ENCODE measurements around the gene OSGIN1.

Gene OSGIN1

DNA sequence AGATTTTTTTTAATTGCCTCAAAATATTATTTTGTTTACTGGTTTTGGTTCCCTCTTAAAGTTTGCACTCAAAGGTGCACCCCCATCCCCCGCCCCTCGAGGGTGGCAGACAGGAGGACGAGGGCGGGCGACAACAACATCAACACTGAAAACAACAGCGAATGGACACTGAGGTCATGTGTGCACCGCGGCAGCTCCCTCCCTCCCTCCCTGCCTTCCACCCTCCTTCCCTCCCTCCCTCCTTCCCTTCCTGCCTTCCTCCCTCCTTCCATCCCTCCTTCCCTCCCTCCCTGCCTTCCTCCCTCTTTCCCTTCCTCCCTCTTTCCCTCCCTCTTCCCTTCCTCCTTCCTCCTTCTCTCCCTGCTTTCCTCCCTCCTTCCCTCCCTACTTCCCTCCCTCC lies 1.5 kb upstream of the OSGIN1 start:
- no peaks in the 10 kb centered on the region for H3K36me3 Mint-ChIP-seq (ENCODE audit: insufficient read depth)
- H3K4me1 Mint-ChIP-seq (ENCODE audit: low read depth in 2 of 2) = peaks cover 0 to 2% of the 10 kb centered on the region in 2 donors
- ATAC-seq (replicated peaks) (no peak), DNase-seq (no peak)
- H3K27me3 Mint-ChIP-seq = peaks cover 16 to 43% of the 10 kb centered on the region in 2 donors
- no peaks in the 10 kb centered on the region for H3K9me3 Mint-ChIP-seq
- H3K27ac Mint-ChIP-seq = no peak overlapping the region
- H3K4me3 Mint-ChIP-seq = no peak overlapping the region

GRCh38 chr16:83952587-83952939 lies 477 bp upstream of the OSGIN1 start:
- DNase-seq (no peak), ATAC-seq (replicated peaks) (no peak)
- Mint-ChIP-seq H3K36me3 (ENCODE audit: insufficient read depth) (no peaks in the 10 kb centered on the region), H3K27ac (no peak overlapping the region), H3K4me1 (ENCODE audit: low read depth in 2 of 2) (peaks cover 0 to 6% of the 10 kb centered on the region in 2 donors), H3K27me3 (peaks cover 16 to 48% of the 10 kb centered on the region in 2 donors), H3K4me3 (no peak overlapping the region), H3K9me3 (no peaks in the 10 kb centered on the region)

DNA sequence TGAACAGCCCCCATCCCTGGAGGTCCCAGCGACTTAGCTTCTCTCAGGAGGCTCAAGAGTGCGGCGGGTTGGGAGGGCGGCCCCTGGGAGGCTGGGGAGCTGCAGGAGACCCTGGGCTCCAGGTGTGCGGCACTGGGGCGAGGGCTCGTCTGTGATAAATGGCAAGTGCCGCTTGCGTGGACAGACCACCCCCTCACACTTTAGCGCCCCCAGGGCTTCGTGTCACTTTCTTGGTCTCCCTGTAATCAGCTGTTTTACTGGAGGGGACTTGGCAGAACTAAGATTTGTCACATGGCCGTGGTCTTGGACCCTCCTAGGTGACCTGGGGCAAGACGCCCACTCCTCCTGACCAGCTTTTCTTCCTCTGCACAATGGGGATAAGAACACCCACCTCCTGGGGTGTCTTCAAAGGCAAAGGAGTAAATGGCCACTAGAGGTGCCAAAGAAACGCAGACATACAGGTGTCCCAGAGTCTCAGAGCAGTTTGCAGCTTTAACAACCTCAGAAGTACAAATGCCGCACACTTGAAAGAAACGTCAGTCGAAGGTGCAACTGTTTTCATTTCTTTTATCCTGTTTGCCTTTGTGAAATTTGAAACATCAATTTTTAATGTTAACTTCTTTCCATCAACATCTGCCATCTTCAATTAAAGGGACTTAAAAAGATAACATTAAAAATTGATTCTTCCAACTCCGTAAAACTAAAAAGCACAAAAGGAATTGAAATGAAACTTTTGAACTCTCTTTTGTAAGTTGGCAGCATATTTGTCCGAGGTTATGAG lies 946 bp downstream of the OSGIN1 start:
- DNase-seq (no peak), ATAC-seq (replicated peaks) (no peak)
- H3K4me1 Mint-ChIP-seq (ENCODE audit: low read depth in 2 of 2) = peaks cover 0 to 6% of the 10 kb centered on the region in 2 donors
- H3K27me3 Mint-ChIP-seq = peaks cover 16 to 48% of the 10 kb centered on the region in 2 donors
- peak overlapping the region in 1 of 2 donors; percentile 44 for H3K4me3 Mint-ChIP-seq
- no peaks in the 10 kb centered on the region for H3K36me3 Mint-ChIP-seq (ENCODE audit: insufficient read depth)
- H3K27ac Mint-ChIP-seq = no peak overlapping the region
- no peaks in the 10 kb centered on the region for H3K9me3 Mint-ChIP-seq

DNA sequence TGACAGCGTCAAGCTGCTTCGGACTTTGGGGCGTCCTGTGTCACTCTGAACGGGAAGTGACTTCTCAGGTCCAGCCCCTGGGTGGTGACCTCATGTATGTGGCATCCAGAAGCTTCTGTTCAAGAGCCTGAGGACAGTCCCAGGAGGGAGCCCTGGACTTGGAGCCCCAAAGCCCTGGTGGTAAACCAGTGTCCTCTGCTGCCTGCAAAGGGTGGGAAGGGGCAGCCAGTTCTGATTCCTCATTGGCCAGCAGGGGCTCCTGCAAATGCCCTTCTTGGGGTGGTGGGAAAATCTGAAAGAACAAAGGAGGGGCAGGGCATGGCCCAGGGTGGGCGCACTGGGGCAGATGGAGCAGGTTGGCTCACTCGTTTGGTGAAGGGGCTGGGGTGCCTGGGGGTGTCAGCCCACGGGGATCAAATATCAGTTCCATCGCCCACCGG lies 1.6 kb downstream of the OSGIN1 start:
- Mint-ChIP-seq H3K4me1 (ENCODE audit: low read depth in 2 of 2) (peaks cover 0 to 6% of the 10 kb centered on the region in 2 donors), H3K4me3 (peak overlapping the region in 1 of 2 donors; percentile 44)
- DNase-seq = no peak

GRCh38 chr16:83955218-83956130 lies 2.4 kb downstream of the OSGIN1 start:
- no peaks in the 10 kb centered on the region for H3K9me3 Mint-ChIP-seq
- peaks cover 16 to 48% of the 10 kb centered on the region in 2 donors for H3K27me3 Mint-ChIP-seq
- no peak overlapping the region for H3K27ac Mint-ChIP-seq
- no peak for DNase-seq
- peaks cover 0 to 6% of the 10 kb centered on the region in 2 donors for H3K4me1 Mint-ChIP-seq (ENCODE audit: low read depth in 2 of 2)
- ATAC-seq (replicated peaks) = no peak
- no peaks in the 10 kb centered on the region for H3K36me3 Mint-ChIP-seq (ENCODE audit: insufficient read depth)
- no peak overlapping the region for H3K4me3 Mint-ChIP-seq

More for the DNA sequence above, 1.6 kb downstream of the OSGIN1 start:
- Mint-ChIP-seq H3K36me3 (ENCODE audit: insufficient read depth) (no peaks in the 10 kb centered on the region), H3K27ac (no peak overlapping the region), H3K9me3 (no peaks in the 10 kb centered on the region), H3K27me3 (peaks cover 16 to 48% of the 10 kb centered on the region in 2 donors)
- no peak for ATAC-seq (replicated peaks)

DNA sequence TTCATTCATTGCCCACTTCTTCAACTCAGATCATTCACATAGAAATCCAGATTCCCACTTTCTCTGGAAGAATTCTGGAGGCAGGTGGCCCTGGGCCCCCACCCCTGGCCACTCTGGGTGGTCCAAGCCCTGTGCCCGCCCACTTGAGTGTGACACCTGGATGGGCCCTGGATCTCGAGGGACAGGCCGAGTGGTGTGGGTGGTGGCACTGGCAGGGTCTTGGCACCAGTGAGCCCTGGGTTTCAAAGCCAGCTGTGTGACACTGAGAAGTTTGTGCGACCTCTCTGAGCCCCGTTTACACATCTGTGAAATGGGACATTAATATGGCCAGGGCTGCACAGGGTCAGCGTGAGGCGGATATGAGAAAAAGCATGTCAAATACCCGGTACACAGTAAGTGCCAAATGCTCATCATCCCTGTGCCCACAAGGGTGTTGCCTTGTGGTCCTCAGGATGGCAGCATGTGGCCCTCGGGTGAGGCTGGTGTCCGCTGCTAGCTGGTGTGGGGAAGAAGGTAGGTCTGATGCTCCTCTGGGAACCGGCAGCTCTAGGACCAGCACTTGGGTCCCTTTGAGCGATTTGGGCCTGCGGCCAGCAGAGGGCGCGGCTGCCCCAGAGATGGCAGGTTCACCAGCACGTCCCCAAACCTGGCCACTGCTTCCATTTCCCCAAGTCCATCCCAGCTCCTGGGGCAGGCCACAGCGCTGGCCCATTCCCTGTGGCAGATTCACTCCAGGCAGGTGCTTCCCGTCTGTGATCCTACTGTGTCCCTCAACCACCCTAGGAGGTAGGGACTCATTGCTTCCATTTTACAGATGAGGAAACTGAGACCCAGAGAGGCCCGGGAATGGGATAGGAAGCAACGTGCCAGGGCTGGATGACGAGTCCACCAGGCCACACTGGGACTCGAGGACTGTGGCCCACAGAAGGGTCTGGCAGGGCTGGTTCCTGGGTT lies 3.6 kb downstream of the OSGIN1 start:
- Mint-ChIP-seq H3K27ac (no peak overlapping the region), H3K27me3 (peaks cover 16 to 48% of the 10 kb centered on the region in 2 donors), H3K9me3 (no peaks in the 10 kb centered on the region), H3K4me1 (ENCODE audit: low read depth in 2 of 2) (peaks cover 0 to 6% of the 10 kb centered on the region in 2 donors), H3K4me3 (no peak overlapping the region), H3K36me3 (ENCODE audit: insufficient read depth) (no peaks in the 10 kb centered on the region)
- DNase-seq (peak; percentile 55 to 61 (median 58)), ATAC-seq (replicated peaks) (peak; percentile 68)

DNA sequence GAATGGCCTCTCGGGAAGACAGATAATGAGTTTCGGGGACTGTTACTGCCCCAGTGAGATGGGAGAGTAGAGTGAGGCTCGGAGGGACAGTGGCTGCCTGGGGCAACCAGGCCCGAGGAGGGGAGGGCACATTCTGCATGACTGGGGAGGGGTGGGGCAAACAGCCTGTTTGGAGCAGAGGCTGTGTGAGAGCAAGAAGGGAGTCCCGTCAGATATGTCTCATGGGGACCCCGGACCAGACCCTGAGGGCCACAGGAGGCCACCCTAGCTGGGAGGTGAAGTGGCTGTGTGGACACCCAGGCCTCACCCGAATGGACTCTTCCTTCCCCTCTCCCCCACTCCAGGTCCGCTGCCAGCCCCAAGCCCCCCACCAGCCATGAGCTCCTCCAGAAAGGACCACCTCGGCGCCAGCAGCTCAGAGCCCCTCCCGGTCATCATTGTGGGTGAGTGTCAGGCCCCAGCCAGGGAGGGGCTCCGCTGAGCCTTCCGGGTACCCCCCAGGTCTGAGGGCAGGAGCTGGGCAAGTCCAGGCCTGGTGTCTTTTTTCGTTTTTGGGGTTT lies 4.3 kb downstream of the OSGIN1 start:
- H3K27me3 Mint-ChIP-seq = peaks cover 16 to 45% of the 10 kb centered on the region in 2 donors
- no peak for ATAC-seq (replicated peaks)
- H3K4me3 Mint-ChIP-seq = no peak overlapping the region
- no peak overlapping the region for H3K27ac Mint-ChIP-seq
- peaks cover 0 to 6% of the 10 kb centered on the region in 2 donors for H3K4me1 Mint-ChIP-seq (ENCODE audit: low read depth in 2 of 2)
- no peak for DNase-seq
- no peaks in the 10 kb centered on the region for H3K36me3 Mint-ChIP-seq (ENCODE audit: insufficient read depth)
- H3K9me3 Mint-ChIP-seq = no peaks in the 10 kb centered on the region

GRCh38 chr16:83958137-83958845 lies 5.3 kb downstream of the OSGIN1 start:
- H3K4me3 Mint-ChIP-seq = no peak overlapping the region
- no peak for DNase-seq
- no peaks in the 10 kb centered on the region for H3K36me3 Mint-ChIP-seq (ENCODE audit: insufficient read depth)
- no peak overlapping the region for H3K27ac Mint-ChIP-seq
- no peaks in the 10 kb centered on the region for H3K9me3 Mint-ChIP-seq
- peaks cover 16 to 36% of the 10 kb centered on the region in 2 donors for H3K27me3 Mint-ChIP-seq
- H3K4me1 Mint-ChIP-seq (ENCODE audit: low read depth in 2 of 2) = peaks cover 0 to 4% of the 10 kb centered on the region in 2 donors
- no peak for ATAC-seq (replicated peaks)

GRCh38 chr16:83958846-83959565 lies 6.0 kb downstream of the OSGIN1 start:
- H3K4me3 Mint-ChIP-seq = no peak overlapping the region
- H3K36me3 Mint-ChIP-seq (ENCODE audit: insufficient read depth) = no peaks in the 10 kb centered on the region
- peaks cover 14 to 30% of the 10 kb centered on the region in 2 donors for H3K27me3 Mint-ChIP-seq
- H3K4me1 Mint-ChIP-seq (ENCODE audit: low read depth in 2 of 2) = peaks cover 0 to 4% of the 10 kb centered on the region in 2 donors
- ATAC-seq (replicated peaks) = no peak
- DNase-seq = no peak
- no peaks in the 10 kb centered on the region for H3K9me3 Mint-ChIP-seq
- no peak overlapping the region for H3K27ac Mint-ChIP-seq

- Mint-ChIP-seq H3K27ac (no peak overlapping the region), H3K27me3 (peaks cover 6 to 22% of the 10 kb centered on the region in 2 donors), H3K9me3 (no peaks in the 10 kb centered on the region), H3K4me3 (no peak overlapping the region), H3K36me3 (ENCODE audit: insufficient read depth) (no peaks in the 10 kb centered on the region), H3K4me1 (ENCODE audit: low read depth in 2 of 2) (peaks cover 0 to 4% of the 10 kb centered on the region in 2 donors)
- ATAC-seq (replicated peaks) (no peak), DNase-seq (no peak)
These were observed 6.8 kb downstream of the OSGIN1 start for GRCh38 chr16:83959656-83960434.

- H3K4me3 Mint-ChIP-seq = no peak overlapping the region
- peaks cover 0 to 4% of the 10 kb centered on the region in 2 donors for H3K4me1 Mint-ChIP-seq (ENCODE audit: low read depth in 2 of 2)
- no peaks in the 10 kb centered on the region for H3K36me3 Mint-ChIP-seq (ENCODE audit: insufficient read depth)
- ATAC-seq (replicated peaks) (no peak), DNase-seq (no peak)
- peaks cover 0 to 14% of the 10 kb centered on the region in 2 donors for H3K27me3 Mint-ChIP-seq
- H3K27ac Mint-ChIP-seq = no peak overlapping the region
- H3K9me3 Mint-ChIP-seq = no peaks in the 10 kb centered on the region
These were observed 7.6 kb downstream of the OSGIN1 start for GRCh38 chr16:83960521-83961249.
